ENCODE data around the gene SLC43A1. TPM values are rescaled to one million over a fixed set of nuclear protein-coding genes. Genes with fewer than 3 reads are reported as not detected.

SLC43A1 gene
- polyA plus RNA-seq, 3 donors, result 5.4 to 6.2 (median 5.8) TPM

GRCh38 chr11:57485217-57485990 is 30.1 kb downstream of the SLC43A1 start:
- Mint-ChIP-seq H3K27ac (peak overlapping the region; percentile 63 to 90 (median 83)), H3K27me3 (ENCODE audit: low read depth in 3 of 3) (peaks cover 10 to 20% (median 12%) of the 10 kb centered on the region in 3 donors), H3K4me1 (peaks cover 45% of the 10 kb centered on the region), H3K4me3 (peak overlapping the region in 1 of 2 donors; percentile 31), H3K9me3 (peaks cover 0 to 7% (median 0%) of the 10 kb centered on the region in 7 donors), H3K36me3 (peaks cover 24 to 32% of the 10 kb centered on the region in 2 donors)
- H3K4me3 ChIP-seq (replicated peaks in 1 of 3; ENCODE audit: low read depth in 2 of 3, low read length in 3 of 3), result no peak overlapping the region
- DNase-seq, result peak; percentile 67 to 82 (median 76)
- H3K4me1 ChIP-seq (ENCODE audit: control insufficient read depth in 1 of 2, insufficient read depth in 2 of 2, low read length in 2 of 2), result peaks cover 47 to 49% of the 10 kb centered on the region in 2 donors
- peak overlapping the region; percentile 9 for H3K9ac ChIP-seq (ENCODE audit: insufficient read depth, low read length, poor library complexity, severe bottlenecking)
- no peaks in the 10 kb centered on the region for H3K9me3 ChIP-seq (replicated peaks in 1 of 2; ENCODE audit: control insufficient read depth in 1 of 2, insufficient read depth in 1 of 2, low read length in 2 of 2)
- H3K79me2 ChIP-seq (ENCODE audit: insufficient read depth, low read length), result no peaks in the 10 kb centered on the region
- no peak overlapping the region for H3K4me2 ChIP-seq (replicated peaks; ENCODE audit: extremely low read depth, low read length, poor library complexity, severe bottlenecking)
- H3K27ac ChIP-seq (ENCODE audit: low read depth in 1 of 2, low read length in 2 of 2), result peak overlapping the region; percentile 40 to 60
- TF ChIP-seq, protein P1, sequence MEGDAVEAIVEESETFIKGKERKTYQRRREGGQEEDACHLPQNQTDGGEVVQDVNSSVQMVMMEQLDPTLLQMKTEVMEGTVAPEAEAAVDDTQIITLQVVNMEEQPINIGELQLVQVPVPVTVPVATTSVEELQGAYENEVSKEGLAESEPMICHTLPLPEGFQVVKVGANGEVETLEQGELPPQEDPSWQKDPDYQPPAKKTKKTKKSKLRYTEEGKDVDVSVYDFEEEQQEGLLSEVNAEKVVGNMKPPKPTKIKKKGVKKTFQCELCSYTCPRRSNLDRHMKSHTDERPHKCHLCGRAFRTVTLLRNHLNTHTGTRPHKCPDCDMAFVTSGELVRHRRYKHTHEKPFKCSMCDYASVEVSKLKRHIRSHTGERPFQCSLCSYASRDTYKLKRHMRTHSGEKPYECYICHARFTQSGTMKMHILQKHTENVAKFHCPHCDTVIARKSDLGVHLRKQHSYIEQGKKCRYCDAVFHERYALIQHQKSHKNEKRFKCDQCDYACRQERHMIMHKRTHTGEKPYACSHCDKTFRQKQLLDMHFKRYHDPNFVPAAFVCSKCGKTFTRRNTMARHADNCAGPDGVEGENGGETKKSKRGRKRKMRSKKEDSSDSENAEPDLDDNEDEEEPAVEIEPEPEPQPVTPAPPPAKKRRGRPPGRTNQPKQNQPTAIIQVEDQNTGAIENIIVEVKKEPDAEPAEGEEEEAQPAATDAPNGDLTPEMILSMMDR (IDR thresholded peaks at IDR 0.05), result no peak
- peak overlapping the region; percentile 8 for H2AFZ ChIP-seq (ENCODE audit: insufficient read depth, low read depth, low read length, poor library complexity, severe bottlenecking)
- peaks cover 7 to 14% of the 10 kb centered on the region in 2 donors for H3K27me3 ChIP-seq (ENCODE audit: control insufficient read depth in 2 of 2, insufficient read depth in 2 of 2, low read length in 2 of 2)
- peaks cover 5 to 31% of the 10 kb centered on the region in 2 donors for H3K36me3 ChIP-seq (replicated peaks in 1 of 2; ENCODE audit: control insufficient read depth in 1 of 2, insufficient read depth in 2 of 2, low read length in 2 of 2)
- 47% methylated on average over 4 of the region's 10 CpGs for WGBS (ENCODE audit: insufficient coverage)
- intact Hi-C loops (cut with micrococcal nuclease), result no loop called here
- no peaks in the 10 kb centered on the region for H4K20me1 ChIP-seq (ENCODE audit: insufficient read depth, low read length)

DNA sequence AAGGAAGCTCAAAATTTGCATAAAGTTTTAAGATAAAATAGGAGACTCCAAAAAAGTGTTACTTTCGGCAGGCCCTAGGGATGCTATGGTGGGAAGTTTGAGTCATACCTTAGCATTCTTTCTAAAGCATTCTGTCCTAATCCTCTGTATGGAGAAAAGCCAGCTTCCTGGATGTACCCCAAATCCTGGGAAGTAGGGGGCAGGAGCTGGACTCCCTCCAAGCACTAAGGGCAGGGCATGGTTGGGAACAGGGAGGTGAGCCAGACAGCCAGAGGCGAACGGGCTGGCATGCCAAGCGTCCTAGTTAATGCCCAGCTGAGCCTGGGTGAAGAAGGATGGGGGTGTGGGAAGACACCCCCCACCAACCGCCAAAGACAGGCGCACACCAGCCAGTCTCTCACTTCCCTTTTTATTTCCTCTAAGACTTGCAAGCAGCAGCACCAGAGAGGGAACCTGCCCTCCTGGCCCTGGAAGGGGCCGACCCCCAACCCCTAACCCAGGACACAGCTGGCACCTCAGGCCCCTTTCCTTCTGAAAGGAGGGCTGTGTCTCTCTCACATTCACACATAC is 31.3 kb downstream of the SLC43A1 start:
- H3K4me1 Mint-ChIP-seq, result peaks cover 49% of the 10 kb centered on the region
- H3K27me3 ChIP-seq (ENCODE audit: control insufficient read depth in 2 of 2, insufficient read depth in 2 of 2, low read length in 2 of 2), result peaks cover 7 to 14% of the 10 kb centered on the region in 2 donors
- DNase-seq, result peak; percentile 51 to 70 (median 70)
- no peaks in the 10 kb centered on the region for H3K9me3 ChIP-seq (replicated peaks in 1 of 2; ENCODE audit: control insufficient read depth in 1 of 2, insufficient read depth in 1 of 2, low read length in 2 of 2)
- TF ChIP-seq, protein P1 (IDR thresholded peaks at IDR 0.05), result no peak
- WGBS (ENCODE audit: insufficient coverage), result 0% methylated on average over 2 of the region's 7 CpGs
- H3K4me3 ChIP-seq (replicated peaks in 1 of 3; ENCODE audit: low read depth in 2 of 3, low read length in 3 of 3), result peak overlapping the region in 1 of 3 experiments; percentile 13
- H3K4me1 ChIP-seq (ENCODE audit: control insufficient read depth in 1 of 2, insufficient read depth in 2 of 2, low read length in 2 of 2), result peaks cover 47 to 49% of the 10 kb centered on the region in 2 donors
- H3K27ac Mint-ChIP-seq, result peak overlapping the region; percentile 46 to 88 (median 75)
- peak overlapping the region in 1 of 2 donors; percentile 1 for H3K27ac ChIP-seq (ENCODE audit: low read depth in 1 of 2, low read length in 2 of 2)
- no peak overlapping the region for H2AFZ ChIP-seq (ENCODE audit: insufficient read depth, low read depth, low read length, poor library complexity, severe bottlenecking)
- H3K9me3 Mint-ChIP-seq, result peaks cover 0 to 7% (median 2%) of the 10 kb centered on the region in 7 donors
- H3K9ac ChIP-seq (ENCODE audit: insufficient read depth, low read length, poor library complexity, severe bottlenecking), result no peak overlapping the region
- H3K36me3 ChIP-seq (replicated peaks in 1 of 2; ENCODE audit: control insufficient read depth in 1 of 2, insufficient read depth in 2 of 2, low read length in 2 of 2), result peaks cover 3 to 20% of the 10 kb centered on the region in 2 donors
- peaks cover 12 to 27% (median 15%) of the 10 kb centered on the region in 3 donors for H3K27me3 Mint-ChIP-seq (ENCODE audit: low read depth in 3 of 3)
- no peaks in the 10 kb centered on the region for H3K79me2 ChIP-seq (ENCODE audit: insufficient read depth, low read length)
- peaks cover 14 to 23% of the 10 kb centered on the region in 2 donors for H3K36me3 Mint-ChIP-seq
- H3K4me3 Mint-ChIP-seq, result peak overlapping the region; percentile 34 to 42
- H4K20me1 ChIP-seq (ENCODE audit: insufficient read depth, low read length), result no peaks in the 10 kb centered on the region
- H3K4me2 ChIP-seq (replicated peaks; ENCODE audit: extremely low read depth, low read length, poor library complexity, severe bottlenecking), result peak overlapping the region; percentile 41
- intact Hi-C loops (cut with micrococcal nuclease), result loop anchor here (5.0 kb wide), 1 partner anchor 137 kb away; no protein-coding TSS in a partner anchor
